Measurements from ENCODE around the gene DERL2.
"Not testable (repeated sequence)": the region's sequence is repeated elsewhere in the genome, so short reads cannot be mapped to it uniquely, and the experiment has no call there.

- TF ChIP-seq POLR2AphosphoS5 (IDR thresholded peaks at IDR 0.05; ENCODE audit: low read depth); EZH2 (IDR thresholded peaks at IDR 0.05; ENCODE audit: low read depth, unreplicated experiment); CTCF (conservative IDR thresholded peaks at IDR 0.05; ENCODE audit: low read depth in 2 of 2); ZNF114 (CRISPR knock-in tag; IDR thresholded peaks at IDR 0.05); CREB1 (CRISPR knock-in tag; IDR thresholded peaks at IDR 0.05; ENCODE audit: low read depth); STAT1 (IDR thresholded peaks at IDR 0.05; ENCODE audit: unreplicated experiment); EZH2phosphoT487 (IDR thresholded peaks at IDR 0.05; ENCODE audit: unreplicated experiment); ETS1 (IDR thresholded peaks at IDR 0.05); JUNB (IDR thresholded peaks at IDR 0.05; ENCODE audit: unreplicated experiment); REST (IDR thresholded peaks at IDR 0.05; ENCODE audit: unreplicated experiment); ZNF331 (CRISPR knock-in tag; IDR thresholded peaks at IDR 0.05; ENCODE audit: low read depth): not testable (repeated sequence)
Measured at GRCh38 chr17:5435781-5436315, 50.1 kb downstream of the DERL2 start.

Measured in GM23338 (cell line).